ENCODE results near the gene PEX11G.

PEX11G gene

GRCh38 chr19:7502552-7502951 lies 13.7 kb upstream of the PEX11G start:
- no peak for DNase-seq (ENCODE audit: low read depth)
- no peak overlapping the region for H3K4me3 ChIP-seq (ENCODE audit: low read depth, low read length)

GRCh38 chr19:7500811-7501450 lies 12.1 kb upstream of the PEX11G start:
- no peak for DNase-seq (ENCODE audit: low read depth)

GRCh38 chr19:7497292-7497691 lies 8.5 kb upstream of the PEX11G start:
- DNase-seq (ENCODE audit: low read depth), result no peak
- H3K4me3 ChIP-seq (ENCODE audit: low read depth, low read length), result no peak overlapping the region

More at GRCh38 chr19:7500811-7501450, 12.1 kb upstream of the PEX11G start:
- H3K4me3 ChIP-seq (ENCODE audit: low read depth, low read length), result peak overlapping the region; percentile 50

GRCh38 chr19:7494416-7495098 lies 5.7 kb upstream of the PEX11G start:
- DNase-seq (ENCODE audit: low read depth), result no peak
- H3K4me3 ChIP-seq (ENCODE audit: low read depth, low read length), result no peak overlapping the region

GRCh38 chr19:7492558-7492957 lies 3.7 kb upstream of the PEX11G start:
- no peak overlapping the region for H3K4me3 ChIP-seq (ENCODE audit: low read depth, low read length)
- DNase-seq (ENCODE audit: low read depth), result no peak

- H3K4me3 ChIP-seq (ENCODE audit: low read depth, low read length), result no peak overlapping the region
- no peak for DNase-seq (ENCODE audit: low read depth)
Observed at GRCh38 chr19:7492142-7492541, 3.3 kb upstream of the PEX11G start.

GRCh38 chr19:7489609-7490044 lies 792 bp upstream of the PEX11G start:
- H3K4me3 ChIP-seq (ENCODE audit: low read depth, low read length), result no peak overlapping the region
- DNase-seq (ENCODE audit: low read depth), result no peak

GRCh38 chr19:7486923-7487322 lies 1.9 kb downstream of the PEX11G start:
- no peak overlapping the region for H3K4me3 ChIP-seq (ENCODE audit: low read depth, low read length)
- no peak for DNase-seq (ENCODE audit: low read depth)

- H3K4me3 ChIP-seq (ENCODE audit: low read depth, low read length), result no peak overlapping the region
- no peak for DNase-seq (ENCODE audit: low read depth)
Observed at GRCh38 chr19:7483720-7484201, 5.1 kb downstream of the PEX11G start.

- H3K4me3 ChIP-seq (ENCODE audit: low read depth, low read length), result no peak overlapping the region
- no peak for DNase-seq (ENCODE audit: low read depth)
Observed at GRCh38 chr19:7482584-7483439, 6.0 kb downstream of the PEX11G start.

- no peak overlapping the region for H3K4me3 ChIP-seq (ENCODE audit: low read depth, low read length)
- no peak for DNase-seq (ENCODE audit: low read depth)
Observed at GRCh38 chr19:7480970-7481255, 7.9 kb downstream of the PEX11G start.

GRCh38 chr19:7480222-7480969 lies 8.4 kb downstream of the PEX11G start:
- H3K4me3 ChIP-seq (ENCODE audit: low read depth, low read length), result no peak overlapping the region
- no peak for DNase-seq (ENCODE audit: low read depth)

- DNase-seq (ENCODE audit: low read depth), result no peak
Observed at GRCh38 chr19:7478843-7479227, 10.0 kb downstream of the PEX11G start.

GRCh38 chr19:7478173-7478842 lies 10.5 kb downstream of the PEX11G start:
- DNase-seq (ENCODE audit: low read depth), result no peak
- no peak overlapping the region for H3K4me3 ChIP-seq (ENCODE audit: low read depth, low read length)

More at GRCh38 chr19:7478843-7479227, 10.0 kb downstream of the PEX11G start:
- no peak overlapping the region for H3K4me3 ChIP-seq (ENCODE audit: low read depth, low read length)

- no peak overlapping the region for H3K4me3 ChIP-seq (ENCODE audit: low read depth, low read length)
- DNase-seq (ENCODE audit: low read depth), result no peak
Observed at GRCh38 chr19:7477758-7478157, 11.1 kb downstream of the PEX11G start.

GRCh38 chr19:7476777-7477494 lies 11.9 kb downstream of the PEX11G start:
- no peak for DNase-seq (ENCODE audit: low read depth)
- no peak overlapping the region for H3K4me3 ChIP-seq (ENCODE audit: low read depth, low read length)

- H3K4me3 ChIP-seq (ENCODE audit: low read depth, low read length), result no peak overlapping the region
- no peak for DNase-seq (ENCODE audit: low read depth)
Observed at GRCh38 chr19:7476241-7476640, 12.6 kb downstream of the PEX11G start.

GRCh38 chr19:7475665-7476064 lies 13.2 kb downstream of the PEX11G start:
- H3K4me3 ChIP-seq (ENCODE audit: low read depth, low read length), result no peak overlapping the region
- DNase-seq (ENCODE audit: low read depth), result no peak
